Measurements from ENCODE around the gene PTPRG.

Gene PTPRG

DNA sequence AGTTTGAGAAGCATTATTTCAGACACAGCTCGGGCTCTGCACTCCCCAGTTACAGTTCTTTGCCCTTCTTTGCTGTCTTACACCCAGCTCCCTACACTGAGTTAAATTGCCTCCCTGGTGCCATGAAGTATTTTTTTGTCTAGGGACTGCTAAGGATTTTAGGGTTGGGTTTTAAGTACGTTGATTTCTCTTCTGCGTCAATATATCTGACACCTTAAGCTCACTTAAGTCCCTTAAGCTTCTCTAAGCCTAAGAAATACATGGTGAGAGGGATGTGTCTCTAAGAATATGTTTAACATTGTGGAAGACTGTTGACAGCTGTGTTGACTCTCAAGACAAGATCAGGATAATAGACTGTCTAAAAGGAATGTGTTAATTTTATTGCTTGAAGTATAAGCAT lies 400.5 kb downstream of the PTPRG start:
- TF ChIP-seq, protein P1, sequence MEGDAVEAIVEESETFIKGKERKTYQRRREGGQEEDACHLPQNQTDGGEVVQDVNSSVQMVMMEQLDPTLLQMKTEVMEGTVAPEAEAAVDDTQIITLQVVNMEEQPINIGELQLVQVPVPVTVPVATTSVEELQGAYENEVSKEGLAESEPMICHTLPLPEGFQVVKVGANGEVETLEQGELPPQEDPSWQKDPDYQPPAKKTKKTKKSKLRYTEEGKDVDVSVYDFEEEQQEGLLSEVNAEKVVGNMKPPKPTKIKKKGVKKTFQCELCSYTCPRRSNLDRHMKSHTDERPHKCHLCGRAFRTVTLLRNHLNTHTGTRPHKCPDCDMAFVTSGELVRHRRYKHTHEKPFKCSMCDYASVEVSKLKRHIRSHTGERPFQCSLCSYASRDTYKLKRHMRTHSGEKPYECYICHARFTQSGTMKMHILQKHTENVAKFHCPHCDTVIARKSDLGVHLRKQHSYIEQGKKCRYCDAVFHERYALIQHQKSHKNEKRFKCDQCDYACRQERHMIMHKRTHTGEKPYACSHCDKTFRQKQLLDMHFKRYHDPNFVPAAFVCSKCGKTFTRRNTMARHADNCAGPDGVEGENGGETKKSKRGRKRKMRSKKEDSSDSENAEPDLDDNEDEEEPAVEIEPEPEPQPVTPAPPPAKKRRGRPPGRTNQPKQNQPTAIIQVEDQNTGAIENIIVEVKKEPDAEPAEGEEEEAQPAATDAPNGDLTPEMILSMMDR (conservative IDR thresholded peaks at IDR 0.05): no peak
- no peak overlapping the region for H3K27ac ChIP-seq

DNA sequence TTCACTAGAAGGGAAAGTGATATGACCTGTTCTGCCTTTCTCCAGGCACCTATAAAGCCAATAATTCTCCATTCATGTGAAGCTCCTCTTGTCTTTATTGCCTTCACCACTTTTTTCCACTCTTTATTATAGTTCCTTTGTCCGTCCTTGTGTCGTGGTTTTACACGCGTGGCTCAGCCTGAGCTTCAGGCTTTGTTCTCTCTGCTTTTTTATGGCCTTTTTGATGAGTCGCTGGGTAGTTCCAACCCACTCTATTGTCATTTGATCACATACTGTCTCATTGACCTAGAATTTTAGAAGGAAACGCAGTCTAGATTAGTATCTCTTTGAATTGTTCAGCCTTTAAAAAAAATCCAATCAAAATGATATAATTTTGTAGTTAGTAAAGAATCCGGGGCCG lies 403.2 kb downstream of the PTPRG start:
- TF ChIP-seq, protein P1 (conservative IDR thresholded peaks at IDR 0.05): no peak
- H3K27ac ChIP-seq: no peak overlapping the region

DNA sequence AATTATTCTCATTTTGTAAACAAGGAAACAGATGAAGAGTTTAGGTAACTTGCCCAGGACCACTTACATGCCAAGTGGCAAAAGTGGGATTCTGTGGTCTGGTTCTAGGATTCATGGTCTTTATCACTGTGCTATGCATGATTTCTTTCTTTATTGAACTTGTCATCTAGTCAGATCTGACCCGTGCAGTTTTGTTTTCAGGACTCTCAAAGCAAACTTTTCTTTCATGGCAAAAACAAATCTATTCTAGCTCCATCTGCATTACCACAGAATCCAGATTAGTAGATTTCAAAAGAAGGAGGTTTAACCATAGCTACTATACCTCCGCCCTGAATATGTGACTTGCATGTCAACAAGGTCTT lies 404.4 kb downstream of the PTPRG start:
- H3K27ac ChIP-seq: no peak overlapping the region
- TF ChIP-seq, protein P1 (conservative IDR thresholded peaks at IDR 0.05): no peak

DNA sequence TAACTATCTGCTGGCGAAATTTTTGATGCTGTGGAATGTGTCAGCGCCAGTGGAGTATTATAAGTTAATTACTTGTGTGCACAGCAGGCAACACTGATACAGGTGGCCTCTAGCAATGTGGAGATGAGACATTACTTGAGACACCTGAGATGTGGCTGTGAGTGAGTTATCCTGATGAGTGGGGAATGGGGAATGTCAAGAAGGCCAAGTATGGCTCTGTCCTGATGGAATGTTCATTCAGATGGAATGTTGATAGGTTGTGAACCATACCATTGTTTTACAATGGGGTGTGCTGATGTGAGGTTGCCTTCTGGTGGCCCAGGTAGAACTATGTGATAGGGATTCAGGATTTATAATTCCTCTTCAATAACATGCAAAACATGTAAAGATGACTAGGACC lies 404.8 kb downstream of the PTPRG start:
- H3K27ac ChIP-seq: no peak overlapping the region
- TF ChIP-seq, protein P1 (conservative IDR thresholded peaks at IDR 0.05): no peak

DNA sequence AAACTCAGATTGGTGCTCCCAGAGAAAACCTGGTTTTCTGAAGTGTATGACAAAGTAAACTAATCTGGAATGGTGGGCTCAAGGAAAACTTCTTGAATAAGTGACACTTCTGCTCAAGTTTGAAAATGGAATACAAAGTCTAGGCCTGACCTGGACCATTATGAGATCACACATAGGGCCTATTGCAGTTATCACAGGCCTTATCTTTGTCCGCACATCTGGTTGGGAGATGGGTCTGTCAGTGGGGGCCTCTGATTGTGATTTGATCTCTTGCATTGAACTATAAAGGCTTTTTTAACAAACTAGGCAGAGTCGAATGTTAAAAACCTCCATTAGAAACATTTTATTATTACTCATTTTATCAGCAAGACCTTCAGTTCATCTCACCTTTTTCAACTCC lies 405.6 kb downstream of the PTPRG start:
- TF ChIP-seq, protein P1 (conservative IDR thresholded peaks at IDR 0.05): no peak
- H3K27ac ChIP-seq: no peak overlapping the region

GRCh38 chr3:61967937-61968336 lies 406.6 kb downstream of the PTPRG start:
- TF ChIP-seq, protein P1 (conservative IDR thresholded peaks at IDR 0.05): no peak

DNA sequence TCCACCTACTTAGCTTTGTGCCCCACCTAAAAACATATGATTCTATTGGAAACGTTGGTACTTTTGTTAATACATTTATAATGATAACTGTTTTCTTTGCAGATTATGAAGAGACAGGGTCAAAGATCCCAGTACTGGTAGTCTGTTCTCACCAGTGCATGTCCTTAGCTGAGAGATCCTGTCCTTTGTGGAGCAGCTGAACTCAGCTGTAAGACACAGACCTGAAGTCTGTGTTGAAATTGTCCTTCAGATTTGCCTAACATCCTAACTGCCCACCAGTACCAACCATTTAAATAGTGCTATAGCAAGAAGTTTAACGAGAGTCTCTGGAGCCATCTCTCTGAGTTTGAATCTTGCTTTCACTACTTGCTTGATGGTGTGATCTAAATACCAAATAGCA lies 413.3 kb downstream of the PTPRG start:
- TF ChIP-seq, protein P1 (conservative IDR thresholded peaks at IDR 0.05): no peak
- no peak overlapping the region for H3K27ac ChIP-seq

More at GRCh38 chr3:61967937-61968336, 406.6 kb downstream of the PTPRG start:
- no peak overlapping the region for H3K27ac ChIP-seq

GRCh38 chr3:61975199-61975598 lies 413.8 kb downstream of the PTPRG start:
- no peak overlapping the region for H3K27ac ChIP-seq
- TF ChIP-seq, protein P1 (conservative IDR thresholded peaks at IDR 0.05): no peak

Measured in VCaP (cell line).